H1 (cell line): Measurements from ENCODE around the gene SLC25A12. TPM values are rescaled to one million over a fixed set of nuclear protein-coding genes. Genes with fewer than 3 reads are reported as not detected.

ENCODE experiments used
- CTCF ChIA-PET: fragments of 300-600 bp; sonication (Branson Sonifier 250); formaldehyde crosslinking; loops from one replicate; lab custom pipeline; 2021; ENCODE audit not compliant: partially characterized antibody; lab: Charles Lee
- POLR2A ChIA-PET: fragments of 300-600 bp; sonication (Branson Sonifier 250); formaldehyde crosslinking; loops from one replicate; lab custom pipeline; 2021; ENCODE audit warnings: inconsistent platforms; ENCODE audit not compliant: partially characterized antibody; lab: Charles Lee
- DNase-seq, 2 experiments: peaks; one replicate each; pipeline versions ENCODE4 v3.0.0 to v3.0.0-alpha.2; 2010 to 2022; ENCODE audit warnings: low spot score in 2 of 2, low read depth in 1 of 2, mixed read lengths in 1 of 2
- FAIRE-seq: peaks from 2 replicates; lab custom pipeline; 2011; peaks lifted over from hg19 to GRCh38; lab: Jason Lieb, UNC
- H2AFZ ChIP-seq: 2 replicates; pipeline ENCODE4 v1.8.1; 2012; ENCODE audit warnings: low read length, inconsistent platforms
- H2AK5ac ChIP-seq: 2 replicates; pipeline ENCODE4 v1.6.1; 2013; ENCODE audit warnings: low read depth, low read length
- H2BK120ac ChIP-seq: replicated peaks from 2 replicates; pipeline ENCODE3; 2013; ENCODE audit warnings: low read depth, low read length, inconsistent platforms
- H2BK12ac ChIP-seq: 2 replicates; pipeline ENCODE4 v1.6.1; 2013; ENCODE audit warnings: low read depth, low read length
- H2BK15ac ChIP-seq: 2 replicates; pipeline ENCODE4 v1.6.1; 2013; ENCODE audit warnings: low read length
- H2BK20ac ChIP-seq: 2 replicates; pipeline ENCODE4 v1.6.1; 2013; ENCODE audit warnings: low read length
- H2BK5ac ChIP-seq: 2 replicates; pipeline ENCODE4 v1.6.1; 2013; ENCODE audit warnings: low read depth, low read length
- H3K14ac ChIP-seq: 2 replicates; pipeline ENCODE4 v1.6.1; 2013; ENCODE audit warnings: inconsistent platforms; ENCODE audit not compliant: insufficient read length
- H3K18ac ChIP-seq: 2 replicates; pipeline ENCODE4 v1.6.1; 2013; ENCODE audit warnings: low read length; ENCODE audit errors: extremely low read depth
- H3K23ac ChIP-seq: 2 replicates; pipeline ENCODE4 v1.6.1; 2013; ENCODE audit warnings: inconsistent platforms; ENCODE audit not compliant: insufficient read length
- H3K23me2 ChIP-seq: 2 replicates; pipeline ENCODE4 v1.6.1; 2013; ENCODE audit warnings: low read depth, low read length
- H3K27ac ChIP-seq: 2 replicates; pipeline ENCODE4 v1.6.1; 2011; ENCODE audit warnings: low read depth, low read length, inconsistent platforms
- H3K27me3 ChIP-seq, 4 experiments: replicated peaks in 1 of 4; 1 replicate in 1 of 4; 2 replicates in 3 of 4; pipeline versions ENCODE4 v1.6.1 to v1.8.1; 2011 to 2013; ENCODE audit warnings: low read length in 3 of 4, mild to moderate bottlenecking in 3 of 4, inconsistent platforms in 2 of 4, mixed read lengths in 2 of 4, moderate library complexity in 1 of 4; ENCODE audit not compliant: control insufficient read depth in 3 of 4, insufficient read depth in 3 of 4; ENCODE audit errors: extremely low read depth in 1 of 4
- H3K36me3 ChIP-seq, 4 experiments: 2 replicates each; pipeline versions ENCODE4 v1.6.1 to v1.8.1; 2011 to 2013; ENCODE audit warnings: mild to moderate bottlenecking in 4 of 4, low read length in 3 of 4, moderate library complexity in 2 of 4, control low read depth in 1 of 4, inconsistent platforms in 1 of 4; ENCODE audit not compliant: insufficient read depth in 4 of 4, control insufficient read depth in 2 of 4
- H3K4ac ChIP-seq: replicated peaks from 2 replicates; pipeline ENCODE3; 2013; ENCODE audit warnings: low read length, low read depth, mixed read lengths, inconsistent platforms; ENCODE audit not compliant: insufficient read length
- H3K4me1 ChIP-seq, 4 experiments: replicated peaks in 1 of 4; 1 replicate in 1 of 4; 2 replicates in 3 of 4; pipeline versions ENCODE4 v1.6.1 to v1.8.1; 2011 to 2013; ENCODE audit warnings: low read length in 3 of 4, inconsistent platforms in 2 of 4, mixed read lengths in 1 of 4; ENCODE audit not compliant: insufficient read depth in 4 of 4, control insufficient read depth in 3 of 4
- H3K4me2 ChIP-seq, 2 experiments: 2 replicates each; pipeline versions ENCODE4 v1.6.1 to v1.8.1; 2011 to 2013; ENCODE audit warnings: low read depth in 2 of 2, low read length in 2 of 2, control low read depth in 1 of 2, inconsistent platforms in 1 of 2, mild to moderate bottlenecking in 1 of 2; ENCODE audit not compliant: insufficient read depth in 1 of 2
- H3K4me3 ChIP-seq, 4 experiments: fragments of 200-600, 300-600 bp in 1 of 4; sonication (generic), shearing (Covaris generic), sonication (Bioruptor Twin) in 1 of 4; 2 replicates each; pipeline versions ENCODE4 v1.5.1 to v1.8.1; 2011 to 2016; ENCODE audit warnings: low read length in 4 of 4, low read depth in 3 of 4, control low read depth in 2 of 4, inconsistent platforms in 2 of 4, mild to moderate bottlenecking in 2 of 4, mixed read lengths in 1 of 4, moderate library complexity in 1 of 4; ENCODE audit not compliant: insufficient read depth in 2 of 4; ENCODE audit errors: extremely low read depth in 1 of 4
- H3K56ac ChIP-seq: replicated peaks from 2 replicates; pipeline ENCODE3; 2013; ENCODE audit warnings: low read depth, mild to moderate bottlenecking, mixed read lengths, low read length, inconsistent platforms; ENCODE audit not compliant: insufficient read length
- H3K79me1 ChIP-seq: 2 replicates; pipeline ENCODE4 v1.6.1; 2013; ENCODE audit warnings: low read depth, low read length, control low read depth
- H3K79me2 ChIP-seq, 2 experiments: 2 replicates each; pipeline versions ENCODE4 v1.6.1 to v1.8.1; 2012 to 2013; ENCODE audit warnings: low read length in 2 of 2, mild to moderate bottlenecking in 2 of 2, inconsistent platforms in 1 of 2; ENCODE audit not compliant: insufficient read depth in 2 of 2, control insufficient read depth in 1 of 2
- H3K9ac ChIP-seq, 4 experiments: replicated peaks in 1 of 4; 1 replicate in 1 of 4; 2 replicates in 3 of 4; pipeline versions ENCODE4 v1.6.1 to v1.8.1; 2011 to 2013; ENCODE audit warnings: low read depth in 3 of 4, low read length in 3 of 4, control low read depth in 2 of 4, mild to moderate bottlenecking in 2 of 4, moderate library complexity in 2 of 4, inconsistent platforms in 1 of 4; ENCODE audit errors: extremely low read depth in 1 of 4
- H3K9me3 ChIP-seq, 2 experiments: 2 replicates each; pipeline versions ENCODE4 v1.6.1 to v1.8.1; 2012 to 2013; ENCODE audit warnings: mild to moderate bottlenecking in 2 of 2, moderate library complexity in 2 of 2, control low read depth in 1 of 2, inconsistent platforms in 1 of 2, low read depth in 1 of 2, low read length in 1 of 2, mixed read lengths in 1 of 2; ENCODE audit not compliant: insufficient read depth in 2 of 2
- H4K20me1 ChIP-seq, 2 experiments: replicated peaks in 1 of 2; 2 replicates each; pipeline versions ENCODE3 to v1.8.1; 2011 to 2013; ENCODE audit warnings: inconsistent platforms in 2 of 2, low read length in 2 of 2, mild to moderate bottlenecking in 1 of 2; ENCODE audit not compliant: insufficient read depth in 2 of 2, control insufficient read depth in 1 of 2
- H4K5ac ChIP-seq: 2 replicates; pipeline ENCODE4 v1.6.1; 2013; ENCODE audit warnings: low read length, low read depth, mixed read lengths, inconsistent platforms; ENCODE audit not compliant: insufficient read length
- H4K8ac ChIP-seq: 2 replicates; pipeline ENCODE4 v1.8.0; 2013; ENCODE audit warnings: mild to moderate bottlenecking, moderate library complexity, low read length, inconsistent platforms; ENCODE audit not compliant: insufficient read depth; ENCODE audit errors: extremely low read depth
- H4K91ac ChIP-seq: replicated peaks from 2 replicates; pipeline ENCODE3; 2013; ENCODE audit warnings: low read length, mixed read lengths, inconsistent platforms; ENCODE audit not compliant: insufficient read length
- CHD2 ChIP-seq: IDR thresholded peaks from 2 replicates; pipeline ENCODE4 v1.6.1; 2012; ENCODE audit warnings: low read length, improper control_type of control experiment
- GTF2F1 ChIP-seq: IDR thresholded peaks from 2 replicates; pipeline ENCODE4 v1.6.1; 2012; ENCODE audit warnings: low read depth, low read length, improper control_type of control experiment, borderline replicate concordance
- KDM4A ChIP-seq: IDR thresholded peaks from one replicate; pipeline ENCODE4 v1.7.1; 2012; ENCODE audit warnings: low read depth, mild to moderate bottlenecking, moderate library complexity, low read length, inconsistent platforms; ENCODE audit not compliant: severe bottlenecking
- MAX ChIP-seq: IDR thresholded peaks from 2 replicates; pipeline ENCODE4 v1.6.1; 2012; ENCODE audit warnings: inconsistent platforms
- NANOG ChIP-seq: IDR thresholded peaks from 2 replicates; pipeline ENCODE4 v1.6.1; 2011; ENCODE audit warnings: low read length, low read depth, mild to moderate bottlenecking, inconsistent platforms; ENCODE audit not compliant: insufficient read depth, poor library complexity, severe bottlenecking
- WGBS, 2 experiments: shearing (Covaris generic) in 1 of 2; methylation state at CpG; one replicate each; pipeline versions ENCODE4 v1.1.6 to v1.1.7; 2013 to 2015; ENCODE audit warnings: low lambda C conversion rate in 2 of 2, mixed read lengths in 2 of 2, inconsistent platforms in 1 of 2, low coverage in 1 of 2, missing lambda C conversion rate in 1 of 2; ENCODE audit not compliant: insufficient replicate concordance in 2 of 2, insufficient coverage in 1 of 2, insufficient read length in 1 of 2; ENCODE audit errors: extremely low coverage in 1 of 2, missing lambda C conversion rate in 1 of 2; 5-methylcytosine and 5-hydroxymethylcytosine counted together
- polyA plus RNA-seq, 7 experiments: library from polyadenylated mRNA; depleted of rRNA in 3 of 7; stranded (reverse) in 5 of 7; unstranded in 2 of 7; fragments of >200 nt in 5 of 7; fragments of 200-250 nt in 2 of 7; gene quantifications; 1 replicate in 5 of 7; 2 replicates in 1 of 7; 4 replicates in 1 of 7; pipeline versions ENCODE4 v1.2.1 to v1.2.3, GENCODE V29; 2011 to 2013; ENCODE audit warnings: missing spikeins in 2 of 7, mixed read lengths in 2 of 7
- total RNA-seq: library from RNA; stranded (reverse); fragmentation: NEBNext Ultra II Directional; extraction: Animal tissue kit (Norgen Biotek cat#: 25700); gene quantifications from 2 replicates; pipeline ENCODE4 v1.2.1, GENCODE V29; 2021
- TF ChIP-seq, protein P1 (sequence below): IDR thresholded peaks from 2 replicates; pipeline ENCODE4 v1.6.1; 2011; ENCODE audit warnings: low read length, improper control_type of control experiment
- TF ChIP-seq, protein P2 (sequence below): IDR thresholded peaks from 2 replicates; pipeline ENCODE4 v1.6.1; 2012; ENCODE audit warnings: low read length, inconsistent platforms

The SLC25A12 gene
- total and polyA plus RNA-seq, 2 of the 8 experiments (the other 6 are each of a cell fraction or from before 2014, with no cell fraction given): 7.7 to 10.2 TPM

DNA sequence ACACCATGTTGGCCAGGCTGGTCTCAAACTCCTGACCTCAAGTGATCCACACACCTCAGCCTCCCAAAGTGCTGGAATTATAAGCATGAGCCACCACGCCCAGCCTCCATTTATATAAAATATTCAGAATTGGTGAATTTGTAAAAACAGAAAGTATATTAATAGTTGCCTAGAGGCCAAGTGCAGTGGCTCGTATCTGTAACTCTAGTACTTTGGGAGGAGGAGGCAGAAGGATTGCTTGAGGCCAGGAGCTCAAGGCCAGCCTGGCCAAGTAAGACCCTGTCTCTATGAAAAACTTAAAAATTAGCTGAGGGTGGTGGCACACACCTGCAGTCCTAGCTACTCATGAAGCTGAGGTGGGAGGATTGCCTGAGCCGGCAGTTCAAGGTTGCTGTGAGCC lies 89.6 kb downstream of the SLC25A12 start:
- Histone ChIP-seq H2BK20ac (no peak overlapping the region), H3K9me3 (no peaks in the 10 kb centered on the region), H2AFZ (no peak overlapping the region), H3K56ac (no peak overlapping the region), H3K79me1 (no peaks in the 10 kb centered on the region), H3K4me3 (no peak overlapping the region), H3K23ac (no peak overlapping the region), H3K14ac (no peak overlapping the region), H2BK15ac (no peak overlapping the region), H2BK5ac (no peak overlapping the region), H4K8ac (no peak overlapping the region), H2BK120ac (no peak overlapping the region), H4K20me1 (no peaks in the 10 kb centered on the region), H3K79me2 (no peaks in the 10 kb centered on the region), H3K36me3 (no peaks in the 10 kb centered on the region), H2BK12ac (no peak overlapping the region)
- FAIRE-seq: no peak
- TF ChIP-seq CHD2: no peak
- TF ChIP-seq MAX: no peak
- TF ChIP-seq, protein P1, sequence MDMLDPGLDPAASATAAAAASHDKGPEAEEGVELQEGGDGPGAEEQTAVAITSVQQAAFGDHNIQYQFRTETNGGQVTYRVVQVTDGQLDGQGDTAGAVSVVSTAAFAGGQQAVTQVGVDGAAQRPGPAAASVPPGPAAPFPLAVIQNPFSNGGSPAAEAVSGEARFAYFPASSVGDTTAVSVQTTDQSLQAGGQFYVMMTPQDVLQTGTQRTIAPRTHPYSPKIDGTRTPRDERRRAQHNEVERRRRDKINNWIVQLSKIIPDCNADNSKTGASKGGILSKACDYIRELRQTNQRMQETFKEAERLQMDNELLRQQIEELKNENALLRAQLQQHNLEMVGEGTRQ: no peak
- TF ChIP-seq, protein P2, sequence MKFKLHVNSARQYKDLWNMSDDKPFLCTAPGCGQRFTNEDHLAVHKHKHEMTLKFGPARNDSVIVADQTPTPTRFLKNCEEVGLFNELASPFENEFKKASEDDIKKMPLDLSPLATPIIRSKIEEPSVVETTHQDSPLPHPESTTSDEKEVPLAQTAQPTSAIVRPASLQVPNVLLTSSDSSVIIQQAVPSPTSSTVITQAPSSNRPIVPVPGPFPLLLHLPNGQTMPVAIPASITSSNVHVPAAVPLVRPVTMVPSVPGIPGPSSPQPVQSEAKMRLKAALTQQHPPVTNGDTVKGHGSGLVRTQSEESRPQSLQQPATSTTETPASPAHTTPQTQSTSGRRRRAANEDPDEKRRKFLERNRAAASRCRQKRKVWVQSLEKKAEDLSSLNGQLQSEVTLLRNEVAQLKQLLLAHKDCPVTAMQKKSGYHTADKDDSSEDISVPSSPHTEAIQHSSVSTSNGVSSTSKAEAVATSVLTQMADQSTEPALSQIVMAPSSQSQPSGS: no peak
- TF ChIP-seq GTF2F1: no peak
- no peak for TF ChIP-seq NANOG
- no peak for TF ChIP-seq KDM4A
- TF ChIP-seq, all 59 proteins: peak for 0
- ChIA-PET CTCF (interaction anchor here (1.0 to 1.7 kb wide), 2 partner anchors 9 to 309 kb away, joined by 3 to 6 read pairs; no protein-coding TSS in a partner anchor), POLR2A (no interaction called here)
- Histone ChIP-seq H3K9ac (no peak overlapping the region), H3K23me2 (no peaks in the 10 kb centered on the region), H3K27ac (no peak overlapping the region), H3K4me1 (no peaks in the 10 kb centered on the region), H3K4ac (no peak overlapping the region), H3K4me2 (no peak overlapping the region), H4K91ac (no peak overlapping the region), H4K5ac (no peak overlapping the region), H2AK5ac (no peak overlapping the region), H3K27me3 (no peaks in the 10 kb centered on the region), H3K18ac (no peak overlapping the region)
- whole genome bisulfite sequencing, 2 experiments: 84% methylated on average over 3 of the region's 3 CpGs; no CpG with 5 or more reads in 1 of the 2 experiments
- DNase-seq: no peak
